HEK293 (cell line): ENCODE measurements around the gene ARHGEF40.

Experiments used
- CTCF ChIA-PET: fragments of 350-600 bp; formaldehyde crosslinking; extraction: SDS; loops from one replicate; lab custom pipeline; 2021; ENCODE audit warnings: antibody characterized with exemption; lab: Yijun Ruan, JAX
- POLR2A ChIA-PET: fragments of 300-600 bp; formaldehyde crosslinking; extraction: SDS; loops from one replicate; lab custom pipeline; 2020; ENCODE audit warnings: antibody characterized with exemption, inconsistent platforms; lab: Yijun Ruan, JAX
- H3K27ac ChIP-seq: fragments of 200-500 bp; sonication (Bioruptor generic); 2 replicates; pipeline ENCODE4 v1.5.1; 2014; ENCODE audit warnings: low read depth, low read length, control low read depth, inconsistent platforms; ENCODE audit errors: extremely low read depth
- H3K36me3 ChIP-seq, 2 experiments: fragments of 200-500 bp in 1 of 2; sonication (Bioruptor generic) in 1 of 2; 1 replicate in 1 of 2; 2 replicates in 1 of 2; pipeline ENCODE4 v1.5.1; 2014 to 2017; ENCODE audit warnings: inconsistent platforms in 2 of 2, low read length in 2 of 2; ENCODE audit not compliant: control insufficient read depth in 2 of 2, insufficient read depth in 1 of 2
- H3K4me1 ChIP-seq: fragments of 200-500 bp; sonication (Bioruptor generic); 2 replicates; pipeline ENCODE4 v1.5.1; 2014; ENCODE audit warnings: mild to moderate bottlenecking, low read length, inconsistent platforms; ENCODE audit not compliant: control insufficient read depth, insufficient read depth
- H3K4me3 ChIP-seq: 2 replicates; pipeline ENCODE4 v1.5.1; 2011; ENCODE audit warnings: low read depth, mild to moderate bottlenecking, control low read depth, low read length, moderate library complexity
- H3K9me3 ChIP-seq: fragments of 200-500 bp; sonication (Bioruptor generic); 2 replicates; pipeline ENCODE4 v1.5.1; 2014; ENCODE audit warnings: low read depth, low read length, inconsistent platforms; ENCODE audit not compliant: control insufficient read depth, insufficient read depth
- GFI1B ChIP-seq: fragments of 450-650 bp; formaldehyde crosslinking; IDR thresholded peaks from 2 replicates; pipeline ENCODE4 v1.5.1; 2016; ENCODE audit warnings: missing biosample characterization, missing genetic modification characterization
- GLIS1 ChIP-seq: fragments of 450-650 bp; formaldehyde crosslinking; IDR thresholded peaks from 2 replicates; pipeline ENCODE4 v1.5.1; 2016; ENCODE audit warnings: missing biosample characterization, missing genetic modification characterization
- HOXC10 ChIP-seq: sonication (generic); formaldehyde crosslinking; IDR thresholded peaks from 2 replicates; pipeline ENCODE4 v1.8.1; 2023; ENCODE audit warnings: mild to moderate bottlenecking, missing genetic modification reagents
- MYNN ChIP-seq: fragments of 450-650 bp; formaldehyde crosslinking; IDR thresholded peaks from 2 replicates; pipeline ENCODE4 v1.5.1; 2016; ENCODE audit warnings: missing biosample characterization, missing genetic modification characterization, borderline replicate concordance
- PRDM4 ChIP-seq: fragments of 450-650 bp; formaldehyde crosslinking; IDR thresholded peaks from 2 replicates; pipeline ENCODE4 v1.5.1; 2017; ENCODE audit warnings: missing biosample characterization, missing genetic modification characterization
- PRDM6 ChIP-seq: fragments of 450-650 bp; formaldehyde crosslinking; IDR thresholded peaks from 2 replicates; pipeline ENCODE4 v1.5.1; 2017; ENCODE audit warnings: missing biosample characterization, missing genetic modification characterization
- SCRT2 ChIP-seq: fragments of 450-650 bp; formaldehyde crosslinking; IDR thresholded peaks from 2 replicates; pipeline ENCODE4 v1.5.1; 2016; ENCODE audit warnings: missing biosample characterization, missing genetic modification characterization
- TSHZ1 ChIP-seq: fragments of 450-650 bp; formaldehyde crosslinking; IDR thresholded peaks from 2 replicates; pipeline ENCODE4 v1.5.1; 2016; ENCODE audit warnings: missing biosample characterization, missing genetic modification characterization, borderline replicate concordance
- ZBTB1 ChIP-seq: fragments of 450-650 bp; formaldehyde crosslinking; IDR thresholded peaks from 2 replicates; pipeline ENCODE4 v1.5.1; 2016; ENCODE audit warnings: missing biosample characterization, missing genetic modification characterization
- ZBTB17 ChIP-seq: fragments of 450-650 bp; formaldehyde crosslinking; IDR thresholded peaks from 2 replicates; pipeline ENCODE4 v1.5.1; 2016; ENCODE audit warnings: missing biosample characterization, missing genetic modification characterization
- ZBTB21 ChIP-seq: fragments of 450-650 bp; formaldehyde crosslinking; IDR thresholded peaks from 2 replicates; pipeline ENCODE4 v1.5.1; 2017; ENCODE audit warnings: missing biosample characterization, missing genetic modification characterization
- ZIC2 ChIP-seq: fragments of 450-650 bp; formaldehyde crosslinking; IDR thresholded peaks from 2 replicates; pipeline ENCODE4 v1.5.1; 2016; ENCODE audit warnings: missing biosample characterization, missing genetic modification characterization
- ZNF121 ChIP-seq: fragments of 450-650 bp; formaldehyde crosslinking; IDR thresholded peaks from 2 replicates; pipeline ENCODE4 v1.5.1; 2016; ENCODE audit warnings: missing biosample characterization, missing genetic modification characterization
- ZNF148 ChIP-seq: fragments of 450-650 bp; formaldehyde crosslinking; IDR thresholded peaks from 2 replicates; pipeline ENCODE4 v1.5.0; 2017; ENCODE audit warnings: missing biosample characterization, missing genetic modification characterization, borderline replicate concordance
- ZNF155 ChIP-seq: fragments of 450-650 bp; formaldehyde crosslinking; IDR thresholded peaks from 2 replicates; pipeline ENCODE4 v1.5.1; 2016; ENCODE audit warnings: missing biosample characterization, missing genetic modification characterization
- ZNF341 ChIP-seq: fragments of 450-650 bp; formaldehyde crosslinking; IDR thresholded peaks from 2 replicates; pipeline ENCODE4; 2016; ENCODE audit warnings: low read depth, missing biosample characterization, missing genetic modification characterization
- ZNF394 ChIP-seq: fragments of 450-650 bp; formaldehyde crosslinking; IDR thresholded peaks from 2 replicates; pipeline ENCODE4 v1.5.1; 2016; ENCODE audit warnings: missing biosample characterization, missing genetic modification characterization, mild to moderate bottlenecking, moderate library complexity, borderline replicate concordance
- ZNF398 ChIP-seq: fragments of 450-650 bp; formaldehyde crosslinking; IDR thresholded peaks from 2 replicates; pipeline ENCODE4 v1.5.1; 2017; ENCODE audit warnings: missing biosample characterization, missing genetic modification characterization
- ZNF560 ChIP-seq: fragments of 450-650 bp; formaldehyde crosslinking; IDR thresholded peaks from 2 replicates; pipeline ENCODE4 v1.5.1; 2017; ENCODE audit warnings: missing biosample characterization, missing genetic modification characterization, borderline replicate concordance
- ZNF629 ChIP-seq: fragments of 450-650 bp; formaldehyde crosslinking; IDR thresholded peaks from 2 replicates; pipeline ENCODE4 v1.5.1; 2017; ENCODE audit warnings: missing biosample characterization, missing genetic modification characterization

Gene ARHGEF40

GRCh38 chr14:21087294-21088091, 17.4 kb downstream of the ARHGEF40 start:
- H3K36me3 ChIP-seq, result peaks cover 11 to 82% of the 10 kb centered on the region in 2 experiments; a peak in 2 of 3 replicates
- ChIA-PET POLR2A (interaction anchor here (0.6 to 9.9 kb wide), 6 partner anchors 11 to 73 kb away, joined by 3 to 71 read pairs (median 4); partner anchors contain the start of genes ARHGEF40 and ZNF219), CTCF (interaction anchor here (1.1 to 4.0 kb wide), 6 partner anchors 10 to 391 kb away, joined by 4 to 42 read pairs (median 11); partner anchors contain the start of gene ARHGEF40)
- H3K9me3 ChIP-seq, result no peaks in the 10 kb centered on the region
- TF ChIP-seq GLIS1 (tag by site-specific recombination), result peak; percentile 77
- no peak for TF ChIP-seq ZNF148 (tag by site-specific recombination)
- 0 out of 2 replicates have a peak, but pooled peaks have one; percentile 17 for TF ChIP-seq ZNF394
- TF ChIP-seq ZBTB17 (tag by site-specific recombination), result 0 out of 2 replicates have a peak, but pooled peaks have one; percentile 49
- TF ChIP-seq ZNF341 (tag by site-specific recombination), result peak; percentile 68
- TF ChIP-seq SCRT2, result peak; percentile 92
- TF ChIP-seq ZIC2 (tag by site-specific recombination), result 0 out of 2 replicates have a peak, but pooled peaks have one; percentile 12
- TF ChIP-seq ZNF629, result 0 out of 2 replicates have a peak, but pooled peaks have one; percentile 24
- no peak for TF ChIP-seq PRDM6 (tag by site-specific recombination)
- peak; percentile 95 for TF ChIP-seq MYNN (tag by site-specific recombination)
- no peaks in the 10 kb centered on the region for H3K4me1 ChIP-seq
- H3K4me3 ChIP-seq, result no peak overlapping the region
- no peak overlapping the region for H3K27ac ChIP-seq

GRCh38 chr14:21088687-21089086, 18.6 kb downstream of the ARHGEF40 start:
- Histone ChIP-seq H3K4me3 (no peak overlapping the region), H3K36me3 (peaks cover 11 to 85% of the 10 kb centered on the region in 2 experiments; a peak in 2 of 3 replicates), H3K4me1 (peaks cover under 1% of the 10 kb centered on the region; the same call in 1 of the 2 replicates), H3K27ac (no peak overlapping the region), H3K9me3 (no peaks in the 10 kb centered on the region)
- ChIA-PET CTCF (interaction anchor here (1.4 to 4.0 kb wide), 7 partner anchors 16 to 392 kb away, joined by 3 to 42 read pairs (median 16); partner anchors contain the start of gene ARHGEF40), POLR2A (interaction anchor here (0.9 to 9.9 kb wide), 4 partner anchors 9 to 17 kb away, joined by 3 to 71 read pairs (median 4); partner anchors contain the start of genes ARHGEF40 and ZNF219)
- TF ChIP-seq ZNF560 (tag by site-specific recombination) (no peak), HOXC10 (no peak), GFI1B (tag by site-specific recombination) (no peak), ZBTB1 (no peak), TSHZ1 (no peak), MYNN (tag by site-specific recombination) (no peak), ZNF398 (tag by site-specific recombination) (no peak), ZBTB21 (tag by site-specific recombination) (no peak), ZNF155 (tag by site-specific recombination) (no peak), ZNF121 (tag by site-specific recombination) (no peak), PRDM4 (tag by site-specific recombination) (no peak)
